GM19397 (cell line): ENCODE data around the gene HPCAL1.

ENCODE experiments used
- ATAC-seq: cut with Tn5 transposase; IDR thresholded peaks from one replicate; pipeline ENCODE4 v1.9.1; 2021; ENCODE audit warnings: mild to moderate bottlenecking, moderate library complexity; ENCODE audit not compliant: unreplicated experiment

Gene HPCAL1

GRCh38 chr2:10300997-10301940 is 1.4 kb upstream of the HPCAL1 start:
- no peak for ATAC-seq

GRCh38 chr2:10301941-10302478 is 694 bp upstream of the HPCAL1 start:
- no peak for ATAC-seq

- no peak for ATAC-seq
Observed at GRCh38 chr2:10303181-10303693, 533 bp downstream of the HPCAL1 start.

- peak; percentile 15 for ATAC-seq
Observed at GRCh38 chr2:10303694-10304378, 1.1 kb downstream of the HPCAL1 start.

GRCh38 chr2:10304458-10305253 is 2.0 kb downstream of the HPCAL1 start:
- ATAC-seq: no peak

GRCh38 chr2:10305254-10305635 is 2.5 kb downstream of the HPCAL1 start:
- ATAC-seq: no peak

GRCh38 chr2:10305715-10306114 is 3.0 kb downstream of the HPCAL1 start:
- ATAC-seq: no peak

GRCh38 chr2:10306901-10307463 is 4.3 kb downstream of the HPCAL1 start:
- ATAC-seq: no peak

GRCh38 chr2:10307561-10308156 is 5.0 kb downstream of the HPCAL1 start:
- no peak for ATAC-seq

GRCh38 chr2:10308866-10309265 is 6.2 kb downstream of the HPCAL1 start:
- no peak for ATAC-seq

- ATAC-seq: no peak
Observed at GRCh38 chr2:10309286-10309685, 6.6 kb downstream of the HPCAL1 start.

GRCh38 chr2:10310309-10310888 is 7.7 kb downstream of the HPCAL1 start:
- ATAC-seq: no peak

GRCh38 chr2:10311736-10312135 is 9.0 kb downstream of the HPCAL1 start:
- ATAC-seq: no peak

- ATAC-seq: no peak
Observed at GRCh38 chr2:10312437-10312957, 9.8 kb downstream of the HPCAL1 start.

- ATAC-seq: no peak
Observed at GRCh38 chr2:10316336-10316735, 13.6 kb downstream of the HPCAL1 start.

- ATAC-seq: no peak
Observed at GRCh38 chr2:10316860-10317259, 14.2 kb downstream of the HPCAL1 start.

GRCh38 chr2:10317646-10318045 is 14.9 kb downstream of the HPCAL1 start:
- no peak for ATAC-seq

- ATAC-seq: no peak
Observed at GRCh38 chr2:10318345-10318744, 15.6 kb downstream of the HPCAL1 start.

GRCh38 chr2:10319892-10320574 is 17.3 kb downstream of the HPCAL1 start:
- ATAC-seq: no peak
